H9 (cell line): ENCODE measurements around the gene RFPL3. TPM values are rescaled to one million over a fixed set of nuclear protein-coding genes. Genes with fewer than 3 reads are reported as not detected.

ENCODE experiments used
- DNase-seq: peaks from one replicate; pipeline ENCODE4 v3.0.0-alpha.2; 2017
- H2AFZ ChIP-seq: one replicate; pipeline ENCODE4 v1.6.1; 2013; ENCODE audit warnings: mild to moderate bottlenecking, low read length, control low read depth, moderate library complexity
- H2AK5ac ChIP-seq: 2 replicates; pipeline ENCODE4 v1.6.1; 2013; ENCODE audit warnings: low read length, control low read depth, mixed read lengths; ENCODE audit not compliant: insufficient read length
- H2BK120ac ChIP-seq: one replicate; pipeline ENCODE4 v1.6.1; 2013; ENCODE audit warnings: low read depth, mild to moderate bottlenecking, low read length, control low read depth, inconsistent platforms; ENCODE audit not compliant: poor library complexity, severe bottlenecking
- H2BK12ac ChIP-seq: 2 replicates; pipeline ENCODE4 v1.6.1; 2013; ENCODE audit warnings: low read length, control low read depth, mixed read lengths, low read depth; ENCODE audit not compliant: insufficient read length
- H2BK15ac ChIP-seq: 2 replicates; pipeline ENCODE4 v1.6.1; 2013; ENCODE audit warnings: low read depth, low read length, control low read depth
- H2BK20ac ChIP-seq: one replicate; pipeline ENCODE4 v1.6.1; 2013; ENCODE audit warnings: low read depth, mild to moderate bottlenecking, low read length, control low read depth, inconsistent platforms; ENCODE audit not compliant: poor library complexity, severe bottlenecking
- H2BK5ac ChIP-seq: 2 replicates; pipeline ENCODE4 v1.6.1; 2013; ENCODE audit warnings: low read length, control low read depth, mixed read lengths; ENCODE audit not compliant: insufficient read length
- H3K14ac ChIP-seq: 2 replicates; pipeline ENCODE4 v1.6.1; 2013; ENCODE audit warnings: low read length, control low read depth; ENCODE audit not compliant: insufficient read depth
- H3K18ac ChIP-seq: 2 replicates; pipeline ENCODE4 v1.6.1; 2013; ENCODE audit warnings: low read depth, mild to moderate bottlenecking, mixed read lengths, low read length, control low read depth; ENCODE audit not compliant: insufficient read length
- H3K23ac ChIP-seq: 2 replicates; pipeline ENCODE4 v1.6.1; 2013; ENCODE audit warnings: low read length, control low read depth, mixed read lengths, low read depth; ENCODE audit not compliant: insufficient read length
- H3K23me2 ChIP-seq: 2 replicates; pipeline ENCODE4 v1.6.1; 2013; ENCODE audit warnings: low read depth, mild to moderate bottlenecking, mixed read lengths, low read length, control low read depth; ENCODE audit not compliant: insufficient read length, poor library complexity, severe bottlenecking
- H3K27ac ChIP-seq: 2 replicates; pipeline ENCODE4 v1.5.1; 2013; ENCODE audit warnings: low read length, control low read depth, mixed read lengths, low read depth; ENCODE audit not compliant: insufficient read length
- H3K27me3 ChIP-seq: 2 replicates; pipeline ENCODE4 v1.6.1; 2013; ENCODE audit warnings: low read length, control low read depth, inconsistent platforms; ENCODE audit not compliant: insufficient read depth
- H3K4ac ChIP-seq: 2 replicates; pipeline ENCODE4 v1.6.1; 2013; ENCODE audit warnings: low read depth, mild to moderate bottlenecking, control low read depth, inconsistent platforms, low read length, moderate library complexity
- H3K4me1 ChIP-seq: 2 replicates; pipeline ENCODE4 v1.6.1; 2013; ENCODE audit warnings: low read length, control low read depth, inconsistent platforms; ENCODE audit not compliant: insufficient read depth
- H3K4me2 ChIP-seq: 2 replicates; pipeline ENCODE4 v1.6.1; 2013; ENCODE audit warnings: low read length, control low read depth, mixed read lengths; ENCODE audit not compliant: insufficient read length, insufficient read depth
- H3K56ac ChIP-seq: 2 replicates; pipeline ENCODE4 v1.6.1; 2013; ENCODE audit warnings: low read depth, mild to moderate bottlenecking, mixed read lengths, low read length, control low read depth; ENCODE audit not compliant: insufficient read length
- H3K79me1 ChIP-seq: 2 replicates; pipeline ENCODE4 v1.6.1; 2013; ENCODE audit warnings: low read depth, mild to moderate bottlenecking, moderate library complexity, low read length, control low read depth, inconsistent platforms; ENCODE audit not compliant: insufficient read depth, poor library complexity, severe bottlenecking
- H3K79me2 ChIP-seq: 2 replicates; pipeline ENCODE4 v1.6.1; 2013; ENCODE audit warnings: low read length, control low read depth, inconsistent platforms; ENCODE audit not compliant: insufficient read depth
- H3K9ac ChIP-seq: 2 replicates; pipeline ENCODE4 v1.6.1; 2013; ENCODE audit warnings: low read length, control low read depth, mixed read lengths; ENCODE audit not compliant: insufficient read length; ENCODE audit errors: extremely low read depth
- H3K9me3 ChIP-seq: one replicate; pipeline ENCODE4 v1.6.1; 2013; ENCODE audit warnings: low read depth, low read length, inconsistent platforms; ENCODE audit not compliant: control insufficient read depth
- H3T11ph ChIP-seq: one replicate; pipeline ENCODE4 v1.6.1; 2013; ENCODE audit warnings: mild to moderate bottlenecking, low read length, control low read depth, inconsistent platforms
- H4K20me1 ChIP-seq: one replicate; pipeline ENCODE4 v1.6.1; 2013; ENCODE audit not compliant: control insufficient read depth, insufficient read length, insufficient read depth
- H4K5ac ChIP-seq: 2 replicates; pipeline ENCODE4 v1.6.1; 2013; ENCODE audit warnings: low read depth, mild to moderate bottlenecking, mixed read lengths, low read length, control low read depth; ENCODE audit not compliant: insufficient read length
- H4K8ac ChIP-seq: replicated peaks from 2 replicates; pipeline ENCODE4 v1.6.1; 2013; ENCODE audit warnings: low read length, control low read depth, mixed read lengths, low read depth; ENCODE audit not compliant: insufficient read length
- H4K91ac ChIP-seq: 2 replicates; pipeline ENCODE4 v1.6.1; 2013; ENCODE audit warnings: low read depth, mild to moderate bottlenecking, moderate library complexity, mixed read lengths, low read length, control low read depth; ENCODE audit not compliant: insufficient read length
- H3K27ac Mint-ChIP-seq, 3 experiments: 2 replicates in 2 of 3; 3 replicates in 1 of 3; pipeline ENCODE4 v1.8.0; 2020 to 2021; ENCODE audit warnings: mixed read lengths in 3 of 3, mild to moderate bottlenecking in 1 of 3, moderate library complexity in 1 of 3
- H3K27me3 Mint-ChIP-seq: 2 replicates; pipeline ENCODE4 v1.8.0; 2021; ENCODE audit warnings: low read depth, mild to moderate bottlenecking, moderate library complexity, mixed read lengths
- H3K36me3 Mint-ChIP-seq, 3 experiments: 2 replicates in 2 of 3; 3 replicates in 1 of 3; pipeline ENCODE4 v1.8.0; 2020 to 2021; ENCODE audit warnings: low read depth in 3 of 3, mixed read lengths in 3 of 3; ENCODE audit not compliant: insufficient read depth in 1 of 3
- H3K4me1 Mint-ChIP-seq, 2 experiments: 2 replicates each; pipeline ENCODE4 v1.8.0; 2020; ENCODE audit warnings: mixed read lengths in 2 of 2
- H3K4me3 Mint-ChIP-seq, 2 experiments: 2 replicates in 1 of 2; 3 replicates in 1 of 2; pipeline ENCODE4 v1.8.0; 2020 to 2021; ENCODE audit warnings: mild to moderate bottlenecking in 2 of 2, mixed read lengths in 2 of 2, moderate library complexity in 1 of 2
- H3K9me3 Mint-ChIP-seq, 2 experiments: 2 replicates in 1 of 2; 3 replicates in 1 of 2; pipeline ENCODE4 v1.8.0; 2020; ENCODE audit warnings: mild to moderate bottlenecking in 2 of 2, mixed read lengths in 2 of 2, moderate library complexity in 1 of 2
- WGBS: extraction: QIAGEN DNeasy Blood & Tissue Kit; methylation state at CpG from one replicate; pipeline ENCODE4 v1.1.7; 2013; ENCODE audit warnings: missing lambda C conversion rate, low lambda C conversion rate, mixed read lengths; ENCODE audit not compliant: insufficient read length; ENCODE audit errors: extremely low coverage; 5-methylcytosine and 5-hydroxymethylcytosine counted together
- total RNA-seq: library from RNA; stranded (reverse); gene quantifications from 2 replicates; pipeline ENCODE4 v1.2.1, GENCODE V29; 2021
- TF ChIP-seq, protein P1 (sequence below): fragments of 200-600 bp; sonication (generic); conservative IDR thresholded peaks from 3 replicates; pipeline ENCODE4 v1.8.0; 2021; ENCODE audit warnings: antibody characterized with exemption, mild to moderate bottlenecking

The RFPL3 gene
- total RNA-seq, 1 experiment from 2014 or later, result not detected

DNA sequence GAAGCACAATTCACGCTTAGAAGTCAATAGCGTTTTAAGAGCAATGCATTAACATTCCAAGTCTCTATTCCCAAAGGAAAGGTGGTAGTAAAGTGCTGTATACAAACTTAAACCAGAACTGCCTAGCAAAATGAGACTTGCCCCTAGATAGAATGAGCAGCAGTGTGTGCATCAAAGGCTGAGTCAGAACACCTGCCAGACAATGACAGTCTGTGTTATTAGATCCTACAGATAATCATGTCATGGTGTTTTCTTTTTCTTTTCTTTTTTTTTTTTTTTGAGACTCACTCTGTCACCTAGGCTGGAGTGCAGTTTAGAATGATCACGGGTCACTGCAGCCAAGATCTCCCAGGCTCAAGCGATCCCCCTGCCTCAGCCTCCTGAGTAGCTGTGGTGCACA, 52.8 kb downstream of the RFPL3 start:
- H3K27me3 Mint-ChIP-seq, result peaks cover 8% of the 10 kb centered on the region
- no CpG with 5 or more reads among the region's 4 CpGs for WGBS
- TF ChIP-seq, protein P1, sequence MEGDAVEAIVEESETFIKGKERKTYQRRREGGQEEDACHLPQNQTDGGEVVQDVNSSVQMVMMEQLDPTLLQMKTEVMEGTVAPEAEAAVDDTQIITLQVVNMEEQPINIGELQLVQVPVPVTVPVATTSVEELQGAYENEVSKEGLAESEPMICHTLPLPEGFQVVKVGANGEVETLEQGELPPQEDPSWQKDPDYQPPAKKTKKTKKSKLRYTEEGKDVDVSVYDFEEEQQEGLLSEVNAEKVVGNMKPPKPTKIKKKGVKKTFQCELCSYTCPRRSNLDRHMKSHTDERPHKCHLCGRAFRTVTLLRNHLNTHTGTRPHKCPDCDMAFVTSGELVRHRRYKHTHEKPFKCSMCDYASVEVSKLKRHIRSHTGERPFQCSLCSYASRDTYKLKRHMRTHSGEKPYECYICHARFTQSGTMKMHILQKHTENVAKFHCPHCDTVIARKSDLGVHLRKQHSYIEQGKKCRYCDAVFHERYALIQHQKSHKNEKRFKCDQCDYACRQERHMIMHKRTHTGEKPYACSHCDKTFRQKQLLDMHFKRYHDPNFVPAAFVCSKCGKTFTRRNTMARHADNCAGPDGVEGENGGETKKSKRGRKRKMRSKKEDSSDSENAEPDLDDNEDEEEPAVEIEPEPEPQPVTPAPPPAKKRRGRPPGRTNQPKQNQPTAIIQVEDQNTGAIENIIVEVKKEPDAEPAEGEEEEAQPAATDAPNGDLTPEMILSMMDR, result no peak
- Histone ChIP-seq H2BK12ac (no peak overlapping the region), H4K91ac (no peak overlapping the region), H3K4me1 (0 out of 2 replicates have a peak, but pooled peaks cover 4% of the 10 kb centered on the region), H2BK15ac (no peak overlapping the region), H4K8ac (no peak overlapping the region), H3K79me1 (peaks cover 12% of the 10 kb centered on the region), H3T11ph (no peak overlapping the region), H3K9me3 (no peaks in the 10 kb centered on the region), H3K4ac (no peak overlapping the region), H2AFZ (no peak overlapping the region), H3K27ac (no peak overlapping the region), H3K79me2 (peaks cover 13% of the 10 kb centered on the region; the same call in 1 of the 2 replicates), H3K23ac (no peak overlapping the region), H3K9ac (no peak overlapping the region), H2BK5ac (no peak overlapping the region), H3K23me2 (peaks cover 4% of the 10 kb centered on the region), H3K27me3 (no peaks in the 10 kb centered on the region), H3K4me2 (peak overlapping the region; percentile 92), H3K56ac (no peak overlapping the region), H3K14ac (no peak overlapping the region), H2BK20ac (no peak overlapping the region), H4K20me1 (no peaks in the 10 kb centered on the region), H4K5ac (no peak overlapping the region), H3K18ac (no peak overlapping the region), H2BK120ac (no peak overlapping the region), H2AK5ac (no peak overlapping the region)
- no peak for DNase-seq
- peak overlapping the region; percentile 94 to 97 for H3K4me3 Mint-ChIP-seq
- peaks cover 22 to 43% (median 34%) of the 10 kb centered on the region in 3 experiments; a peak in 6 of 7 replicates for H3K36me3 Mint-ChIP-seq
- no peaks in the 10 kb centered on the region for H3K9me3 Mint-ChIP-seq
- H3K4me1 Mint-ChIP-seq, result peaks cover 18 to 22% of the 10 kb centered on the region in 2 experiments
- no peak overlapping the region for H3K27ac Mint-ChIP-seq

Other genes starting within 250 kb of the RFPL3 start
- gene C22orf42, start 198.6 kb upstream of the RFPL3 start, total RNA-seq, result not detected in 2 replicates
- gene RFPL2, start 152.8 kb upstream of the RFPL3 start, total RNA-seq, result not detected in 2 replicates
- gene SLC5A4, start 102.5 kb upstream of the RFPL3 start, total RNA-seq, result not detected in 2 replicates
- 100.0 and 101 TPM in 2 replicates for gene RTCB, start 54.4 kb downstream of the RFPL3 start, total RNA-seq
- gene BPIFC, start 106.6 kb downstream of the RFPL3 start, total RNA-seq, result not detected in 2 replicates
- 45.8 and 47.8 TPM in 2 replicates for gene FBXO7, start 116.9 kb downstream of the RFPL3 start, total RNA-seq